GM21515 (cell line): ENCODE data around the gene CDAN1.

ENCODE experiments used
- ATAC-seq: cut with Tn5 transposase; IDR thresholded peaks from one replicate; pipeline ENCODE4 v1.9.1; 2021; ENCODE audit not compliant: unreplicated experiment

The CDAN1 gene

GRCh38 chr15:42734076-42734672 is 2.8 kb downstream of the CDAN1 start:
- ATAC-seq: no peak

GRCh38 chr15:42733027-42733426 is 3.9 kb downstream of the CDAN1 start:
- no peak for ATAC-seq

GRCh38 chr15:42732095-42732827 is 4.7 kb downstream of the CDAN1 start:
- no peak for ATAC-seq

GRCh38 chr15:42731461-42731860 is 5.5 kb downstream of the CDAN1 start:
- no peak for ATAC-seq

DNA sequence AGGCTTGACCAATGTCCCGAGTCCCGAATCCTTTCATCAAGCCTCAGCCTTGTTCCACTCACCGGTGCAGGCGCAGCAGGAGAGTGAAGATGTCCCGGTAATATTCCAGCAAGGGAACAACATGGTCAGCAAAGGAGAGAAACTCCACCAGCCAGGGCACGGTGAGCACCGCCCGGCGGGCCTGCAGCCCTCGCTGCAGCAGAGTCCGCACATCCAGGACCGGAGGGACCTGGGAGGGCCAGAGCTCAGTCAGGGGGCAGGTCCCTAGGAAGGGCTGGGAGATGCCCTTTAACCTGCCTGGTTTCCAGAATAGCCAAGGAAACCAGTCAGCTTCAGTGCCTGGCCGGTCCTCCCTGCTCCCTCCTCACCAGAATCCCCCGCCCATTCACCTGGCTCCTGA is 6.4 kb downstream of the CDAN1 start:
- no peak for ATAC-seq

GRCh38 chr15:42730135-42730534 is 6.8 kb downstream of the CDAN1 start:
- no peak for ATAC-seq

DNA sequence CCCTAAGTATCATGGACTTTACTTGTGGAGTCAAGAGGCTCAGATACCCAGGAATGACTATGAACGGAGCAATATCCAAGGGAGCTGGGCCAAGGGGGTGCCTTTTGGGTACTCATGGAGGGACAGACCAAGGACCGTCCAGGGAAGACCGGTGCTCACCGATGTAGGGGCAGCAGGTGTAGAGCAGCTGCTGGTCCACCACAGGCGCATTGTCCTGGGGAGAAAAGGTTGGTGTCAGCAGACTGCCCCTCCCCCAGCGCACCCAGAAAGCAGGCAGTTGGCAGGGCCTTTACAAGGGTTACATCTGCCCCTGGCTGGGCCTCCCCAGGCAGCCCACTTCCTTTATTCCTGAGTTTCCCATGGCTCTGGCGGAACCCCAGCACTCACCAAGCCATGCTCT is 7.5 kb downstream of the CDAN1 start:
- ATAC-seq: no peak

DNA sequence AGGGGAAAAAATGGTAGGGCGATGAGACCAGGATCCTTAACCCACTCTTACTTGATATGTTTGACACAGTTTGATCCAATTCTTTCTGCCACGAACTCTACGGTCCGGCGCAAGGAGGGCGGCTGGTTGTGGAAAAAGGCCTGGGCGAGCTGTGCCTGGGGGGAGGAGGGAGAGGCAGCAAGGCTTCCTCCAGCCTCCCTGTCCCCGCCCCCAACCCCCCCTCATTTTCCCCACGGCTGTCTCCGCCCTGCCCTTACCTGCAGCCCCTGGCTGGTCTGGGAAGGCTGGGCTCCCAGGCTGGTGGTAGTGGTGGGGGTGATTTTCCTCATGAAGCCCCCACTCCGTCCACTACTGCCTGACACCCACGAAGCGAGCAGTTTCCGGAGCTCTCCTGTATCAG is 8.0 kb downstream of the CDAN1 start:
- no peak for ATAC-seq

GRCh38 chr15:42728560-42728959 is 8.4 kb downstream of the CDAN1 start:
- ATAC-seq: no peak

GRCh38 chr15:42727750-42728381 is 9.1 kb downstream of the CDAN1 start:
- no peak for ATAC-seq

DNA sequence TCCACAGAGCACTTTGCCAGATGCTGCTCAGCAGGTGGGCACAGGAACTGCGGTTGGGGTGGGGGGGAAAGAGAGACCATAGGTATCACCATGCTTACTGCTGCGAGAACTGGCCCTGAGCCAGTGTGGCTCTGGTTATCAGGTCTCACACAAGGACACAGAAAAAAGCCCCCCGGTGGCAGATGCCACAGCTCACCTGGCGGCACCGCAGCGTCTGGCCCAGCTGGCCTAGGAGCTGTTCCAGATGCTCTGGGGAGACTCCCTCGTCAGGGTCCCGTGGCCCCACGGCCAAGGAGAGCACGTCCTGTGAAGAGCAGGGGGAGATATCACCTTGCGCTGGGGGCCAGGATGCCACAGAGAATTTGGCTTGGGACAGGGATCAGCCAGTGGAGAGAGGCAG is 10.8 kb downstream of the CDAN1 start:
- no peak for ATAC-seq

GRCh38 chr15:42725331-42725903 is 11.5 kb downstream of the CDAN1 start:
- ATAC-seq: no peak

DNA sequence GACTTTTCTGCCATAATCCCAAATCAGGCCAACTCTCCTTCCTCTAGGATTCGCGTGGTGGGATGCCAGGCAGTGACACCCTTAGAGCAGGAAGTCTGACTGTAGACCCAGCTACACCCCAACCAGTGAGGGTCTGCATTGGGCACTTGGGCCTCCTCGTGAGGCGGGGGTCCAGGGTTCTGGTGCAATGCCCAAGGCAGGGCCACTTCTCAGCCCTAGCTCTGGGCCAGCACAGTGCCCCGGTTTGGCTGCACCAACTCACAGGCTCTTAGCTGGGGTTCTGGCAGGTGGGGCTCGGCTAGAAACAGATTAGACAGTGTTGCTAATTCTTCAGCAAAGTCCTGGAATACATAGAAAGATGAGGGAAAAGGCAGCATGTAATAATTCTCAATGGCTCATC is 12.7 kb downstream of the CDAN1 start:
- no peak for ATAC-seq

DNA sequence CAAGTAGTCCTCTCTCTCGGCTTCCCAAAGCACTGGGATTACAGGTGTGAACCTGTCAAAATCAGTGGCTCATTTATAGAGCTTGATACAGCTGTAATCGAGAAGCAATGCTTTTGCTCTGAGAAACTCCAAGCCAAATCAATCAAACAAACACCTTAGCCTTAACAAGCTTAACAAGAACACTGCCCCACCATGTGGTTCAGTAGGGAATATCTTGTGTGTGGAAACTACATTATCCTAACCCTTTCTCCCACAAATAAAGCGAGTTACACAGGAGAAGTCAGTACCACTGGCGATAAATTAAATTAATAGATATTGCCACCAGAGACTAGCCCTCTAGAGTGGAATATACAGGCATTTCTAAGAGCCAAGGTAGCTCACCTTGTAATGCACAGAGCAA is 13.9 kb downstream of the CDAN1 start:
- no peak for ATAC-seq

GRCh38 chr15:42721916-42722315 is 15.0 kb downstream of the CDAN1 start:
- no peak for ATAC-seq

DNA sequence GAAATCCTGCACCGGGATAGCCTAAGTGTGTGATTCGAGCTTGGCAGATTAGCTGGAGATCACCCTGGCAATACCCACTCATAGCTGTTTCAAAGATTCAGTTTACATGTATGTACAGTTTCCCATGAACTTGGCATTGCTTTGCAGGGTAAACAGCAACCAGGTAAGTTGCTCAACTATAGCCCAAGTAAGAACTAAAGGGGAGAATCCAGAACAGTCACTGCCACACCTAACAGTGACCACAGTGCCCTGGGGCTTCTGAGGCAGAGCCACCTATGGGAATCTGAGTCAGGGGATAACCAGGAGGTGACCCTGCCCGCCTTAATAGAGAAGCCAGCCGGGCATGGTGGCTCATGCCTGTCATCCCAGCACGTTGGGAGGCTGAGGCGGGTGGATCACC is 15.9 kb downstream of the CDAN1 start:
- ATAC-seq: no peak

GRCh38 chr15:42720071-42720470 is 16.9 kb downstream of the CDAN1 start:
- no peak for ATAC-seq

DNA sequence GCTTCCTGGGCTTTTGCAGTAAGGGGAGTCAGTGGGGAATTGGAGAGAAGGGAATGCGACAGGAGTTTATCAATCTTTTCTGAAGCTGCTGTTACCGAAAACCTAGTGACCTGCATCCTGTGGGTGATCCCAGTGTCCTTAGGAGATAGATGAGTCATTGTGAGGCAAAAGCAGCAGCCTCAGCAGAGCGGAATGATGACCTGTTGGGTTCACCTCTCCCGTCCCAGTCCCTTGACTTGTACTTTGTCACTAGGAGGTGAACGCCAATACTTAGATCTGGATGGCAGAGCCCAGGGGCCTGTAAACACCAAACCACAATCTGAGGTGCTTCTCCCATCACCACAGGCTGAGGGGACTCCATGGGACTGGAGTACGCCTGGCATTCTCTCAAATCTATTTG is 17.9 kb downstream of the CDAN1 start:
- ATAC-seq: no peak

DNA sequence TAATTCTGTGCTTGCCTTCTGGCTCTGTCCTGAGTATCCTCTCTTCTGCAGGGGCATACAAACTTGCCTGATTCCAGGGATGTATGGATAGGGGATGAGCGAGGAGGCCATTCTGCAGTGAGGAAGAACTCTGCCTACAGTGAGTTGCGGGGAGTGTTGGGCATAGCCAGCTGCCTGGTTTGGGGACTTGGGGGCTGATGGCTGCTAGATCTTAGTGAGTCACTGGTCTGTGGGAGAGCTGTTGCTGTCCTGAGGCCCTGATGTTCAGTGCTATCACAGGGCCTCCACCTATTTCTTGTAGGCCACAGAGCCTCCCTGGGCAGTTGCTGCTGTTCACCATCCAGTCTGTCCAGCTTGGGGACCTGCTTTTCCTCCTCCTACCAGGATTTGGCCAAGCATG is 20.3 kb downstream of the CDAN1 start:
- ATAC-seq: no peak

DNA sequence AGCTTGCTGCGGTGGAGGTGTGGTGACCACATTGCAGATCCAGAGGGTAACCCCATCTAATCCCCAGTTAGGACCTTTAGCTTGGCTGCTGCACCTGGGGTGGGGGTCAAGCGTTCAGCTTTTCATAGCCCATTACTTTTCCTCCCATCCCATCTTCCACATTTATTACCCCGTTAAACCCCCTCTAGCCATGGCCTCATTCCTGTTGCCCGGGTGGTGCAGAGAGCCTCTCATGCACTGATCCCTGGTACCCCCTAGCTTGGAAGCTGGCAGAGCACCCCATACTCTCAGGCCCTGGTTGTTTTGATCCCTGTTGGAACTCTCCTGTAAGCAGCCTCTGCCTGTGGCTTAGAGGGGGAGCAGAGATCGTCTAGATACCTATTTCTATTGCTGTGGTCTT is 20.8 kb downstream of the CDAN1 start:
- ATAC-seq: no peak

GRCh38 chr15:42712584-42712983 is 24.3 kb downstream of the CDAN1 start:
- no peak for ATAC-seq

- no peak for ATAC-seq
Observed at GRCh38 chr15:42711746-42712145, 25.2 kb downstream of the CDAN1 start.
